AG04449 (cell line): Measurements from ENCODE around the gene FAM124A.

Experiments used
- CTCF ChIA-PET: fragments of 350-600 bp; formaldehyde crosslinking; extraction: SDS; loops from one replicate; lab custom pipeline; 2021; ENCODE audit warnings: antibody characterized with exemption; lab: Yijun Ruan, JAX
- POLR2A ChIA-PET: fragments of 400-600, 350-600 bp; formaldehyde crosslinking; extraction: SDS; loops from one replicate; lab custom pipeline; 2020; ENCODE audit warnings: antibody characterized with exemption, inconsistent platforms; lab: Yijun Ruan, JAX
- DNase-seq: peaks from one replicate; pipeline ENCODE4 v3.0.0-alpha.2; 2010; ENCODE audit warnings: low read depth, low spot score
- H3K4me3 ChIP-seq: 2 replicates; pipeline ENCODE4 v1.5.1; 2011; ENCODE audit warnings: low read depth, mild to moderate bottlenecking, control low read depth, low read length
- CTCF ChIP-seq: IDR thresholded peaks from one replicate; pipeline ENCODE4 v1.5.1; 2011; ENCODE audit warnings: mild to moderate bottlenecking, moderate library complexity, low read length, control low read depth, inconsistent platforms; ENCODE audit not compliant: insufficient read depth; ENCODE audit errors: missing control alignments

Gene FAM124A

GRCh38 chr13:51291341-51291740, 69.1 kb downstream of the FAM124A start:
- ChIA-PET POLR2A (no interaction called here), CTCF (interaction anchor here (0.6 to 7.4 kb wide), 4 partner anchors 12 to 167 kb away, joined by 3 to 173 read pairs (median 78); no protein-coding TSS in a partner anchor)
- no peak for TF ChIP-seq CTCF
- DNase-seq: no peak
- no peak overlapping the region for H3K4me3 ChIP-seq

GRCh38 chr13:51292000-51292565, 69.9 kb downstream of the FAM124A start:
- no peak overlapping the region for H3K4me3 ChIP-seq
- ChIA-PET CTCF (interaction anchor here (1.0 kb wide), 1 partner anchor 12 kb away, joined by 3 read pairs; no protein-coding TSS in a partner anchor), POLR2A (no interaction called here)
- no peak for TF ChIP-seq CTCF
- DNase-seq: no peak

GRCh38 chr13:51297556-51297955, 75.4 kb downstream of the FAM124A start:
- DNase-seq: no peak
- H3K4me3 ChIP-seq: no peak overlapping the region
- no peak for TF ChIP-seq CTCF
- POLR2A ChIA-PET: no interaction called here
- CTCF ChIA-PET: interaction anchor here (5.5 kb wide), 1 partner anchor 10 kb away, joined by 77 read pairs; no protein-coding TSS in a partner anchor

GRCh38 chr13:51298812-51299211, 76.6 kb downstream of the FAM124A start:
- CTCF ChIA-PET: interaction anchor here (5.5 kb wide), 1 partner anchor 11 kb away, joined by 77 read pairs; no protein-coding TSS in a partner anchor
- POLR2A ChIA-PET: no interaction called here
- TF ChIP-seq CTCF: no peak
- no peak overlapping the region for H3K4me3 ChIP-seq
- no peak for DNase-seq

- POLR2A ChIA-PET: no interaction called here
- CTCF ChIA-PET: interaction anchor here (1.0 to 3.3 kb wide), 3 partner anchors 9 to 17 kb away, joined by 3 to 24 read pairs (median 11); no protein-coding TSS in a partner anchor
- no peak for DNase-seq
- no peak for TF ChIP-seq CTCF
- H3K4me3 ChIP-seq: no peak overlapping the region
These were observed 80.9 kb downstream of the FAM124A start for GRCh38 chr13:51303063-51303552.

GRCh38 chr13:51303882-51304281, 81.7 kb downstream of the FAM124A start:
- DNase-seq: no peak
- CTCF ChIA-PET: interaction anchor here (1.0 to 3.3 kb wide), 3 partner anchors 10 to 18 kb away, joined by 3 to 24 read pairs (median 11); no protein-coding TSS in a partner anchor
- no peak overlapping the region for H3K4me3 ChIP-seq
- POLR2A ChIA-PET: interaction anchor here (0.6 kb wide), 1 partner anchor 23 kb away, joined by 3 read pairs; no protein-coding TSS in a partner anchor
- TF ChIP-seq CTCF: no peak
